ENCODE data around the gene WIZ.

The WIZ gene

GRCh38 chr19:15443838-15444237, 5.9 kb downstream of the WIZ start:
- DNase-seq = no peak

GRCh38 chr19:15443325-15443724, 6.4 kb downstream of the WIZ start:
- DNase-seq = no peak

GRCh38 chr19:15442142-15442920, 7.4 kb downstream of the WIZ start:
- DNase-seq = no peak

- DNase-seq = no peak
Observed at GRCh38 chr19:15441317-15441716, 8.4 kb downstream of the WIZ start.

- no peak for DNase-seq
Observed at GRCh38 chr19:15439821-15440641, 9.7 kb downstream of the WIZ start.

GRCh38 chr19:15439078-15439799, 10.5 kb downstream of the WIZ start:
- DNase-seq = no peak

- DNase-seq = no peak
Observed at GRCh38 chr19:15438577-15438976, 11.2 kb downstream of the WIZ start.

GRCh38 chr19:15438124-15438496, 11.6 kb downstream of the WIZ start:
- DNase-seq = no peak

- DNase-seq = no peak
Observed at GRCh38 chr19:15437355-15438123, 12.2 kb downstream of the WIZ start.

- DNase-seq = no peak
Observed at GRCh38 chr19:15436826-15437110, 13.0 kb downstream of the WIZ start.

GRCh38 chr19:15436012-15436825, 13.5 kb downstream of the WIZ start:
- DNase-seq = no peak

GRCh38 chr19:15433519-15434069, 16.2 kb downstream of the WIZ start:
- DNase-seq = no peak

GRCh38 chr19:15432629-15433518, 16.9 kb downstream of the WIZ start:
- peak; percentile 74 to 93 (median 79) for DNase-seq

GRCh38 chr19:15432018-15432494, 17.7 kb downstream of the WIZ start:
- DNase-seq = no peak

GRCh38 chr19:15431396-15432017, 18.2 kb downstream of the WIZ start:
- no peak for DNase-seq

- DNase-seq = no peak
Observed at GRCh38 chr19:15430526-15431120, 19.1 kb downstream of the WIZ start.

- DNase-seq = no peak
Observed at GRCh38 chr19:15429825-15430467, 19.8 kb downstream of the WIZ start.

GRCh38 chr19:15428956-15429824, 20.6 kb downstream of the WIZ start:
- DNase-seq = no peak
